Gastrocnemius medialis (tissue), 4 donors: ENCODE results near the gene CNPY4. TPM values are rescaled to one million over a fixed set of nuclear protein-coding genes. Genes with fewer than 3 reads are reported as not detected.
"Not testable (repeated sequence)": the region's sequence is repeated elsewhere in the genome, so short reads cannot be mapped to it uniquely, and the experiment has no call there.

Source experiments
- ATAC-seq, 2 donors: fragments of 150-250 bp; one replicate each; pipeline ENCODE4 v1.9.1; 2016
- DNase-seq, 2 donors: peaks; one replicate each; pipeline ENCODE4 v3.0.0-alpha.2; 2019
- H3K27ac ChIP-seq, 4 donors: fragments of 200-600 bp; sonication (generic); 1 replicate in 1 of 4; 2 replicates in 3 of 4; pipeline ENCODE4 v1.5.1; 2016 to 2018; ENCODE audit warnings: mild to moderate bottlenecking in 2 of 4, moderate library complexity in 1 of 4
- H3K27me3 ChIP-seq, 3 donors: fragments of 200-600 bp; sonication (generic) in 2 of 3; 1 replicate in 1 of 3; 2 replicates in 2 of 3; pipeline versions ENCODE4 v1.5.1 to v1.6.0; 2016 to 2019; ENCODE audit warnings: mild to moderate bottlenecking in 1 of 3, moderate library complexity in 1 of 3
- H3K36me3 ChIP-seq, 2 donors: fragments of 200-600 bp; sonication (generic) in 1 of 2; one replicate each; pipeline ENCODE4 v1.5.1; 2017 to 2018
- H3K4me1 ChIP-seq, 2 donors: fragments of 200-600 bp; sonication (generic) in 1 of 2; one replicate each; pipeline ENCODE4 v1.5.1; 2016 to 2017; ENCODE audit warnings: mild to moderate bottlenecking in 2 of 2
- H3K4me3 ChIP-seq, 4 donors: fragments of 200-600 bp; sonication (generic) in 3 of 4; 1 replicate in 1 of 4; 2 replicates in 3 of 4; pipeline ENCODE4 v1.5.1; 2016 to 2019; ENCODE audit warnings: mild to moderate bottlenecking in 2 of 4
- H3K9me3 ChIP-seq, 3 donors: fragments of 200-600 bp; sonication (generic) in 2 of 3; 1 replicate in 1 of 3; 2 replicates in 2 of 3; pipeline ENCODE4 v1.5.1; 2016 to 2019
- CTCF ChIP-seq, 5 experiments: fragments of 450-650 bp in 3 of 5; fragments of 200-600 bp in 2 of 5; sonication (generic) in 2 of 5; IDR thresholded peaks in 4 of 5; conservative IDR thresholded peaks in 1 of 5; 1 replicate in 4 of 5; 2 replicates in 1 of 5; pipeline ENCODE4 v1.5.1; 2016 to 2019; ENCODE audit warnings: antibody characterized with exemption in 5 of 5, mild to moderate bottlenecking in 3 of 5, moderate library complexity in 3 of 5
- POLR2A ChIP-seq, 2 donors: fragments of 450-650 bp; IDR thresholded peaks; one replicate each; pipeline ENCODE4 v1.6.1; 2017; ENCODE audit warnings: antibody characterized with exemption in 2 of 2, mild to moderate bottlenecking in 2 of 2, moderate library complexity in 2 of 2
- in situ Hi-C, 4 donors: fragments of 200-750 bp; cut with MboI; loops; one replicate each; pipeline versions ENCODE4 v1.15.0 to v1.8.0; 2017; ENCODE audit warnings: low sequenced_read_pairs in 4 of 4
- intact Hi-C: fragments of 100-400 bp; cut with DNase I; formaldehyde crosslinking; loops from one replicate; pipeline ENCODE4 v1.15.1; 2023; ENCODE audit warnings: low total_unique reads
- total RNA-seq, 4 donors: library from RNA; depleted of rRNA; stranded (reverse); fragments of >200 nt; gene quantifications; one replicate each; pipeline versions ENCODE4 v1.1.0 to v1.2.3, GENCODE V29; 2016

Gene CNPY4
- total RNA-seq, 4 donors from 2014 or later, result 2.0 to 5.0 (median 2.4) TPM

GRCh38 chr7:100127866-100128636 is 8.6 kb downstream of the CNPY4 start:
- no peaks in the 10 kb centered on the region for H3K27me3 ChIP-seq
- no peak for DNase-seq
- TF ChIP-seq CTCF (IDR thresholded peaks at IDR 0.05 in 4 of 5, conservative IDR thresholded peaks at IDR 0.05 in 1 of 5), result no peak
- no peak for TF ChIP-seq POLR2A (IDR thresholded peaks at IDR 0.05)
- peaks cover 11 to 22% of the 10 kb centered on the region in 2 donors for H3K4me1 ChIP-seq
- peak overlapping the region; percentile 75 to 94 (median 84) for H3K4me3 ChIP-seq
- H3K27ac ChIP-seq, result peak overlapping the region; percentile 90 to 96 (median 92)
- H3K9me3 ChIP-seq, result no peaks in the 10 kb centered on the region
- intact Hi-C loops, result loop anchor here (1.0 to 10.0 kb wide), 5 partner anchors 9 to 136 kb away; partner anchors contain the start of genes AP4M1, CNPY4, COPS6 and MCM7
- no peak for ATAC-seq
- no peaks in the 10 kb centered on the region for H3K36me3 ChIP-seq
- in situ Hi-C loops, result loop anchor here in 2 of 4 donors (10.0 to 25.0 kb wide), 2 partner anchors 133 to 209 kb away; no protein-coding TSS in a partner anchor

- Histone ChIP-seq H3K4me1 (peaks cover 11 to 22% of the 10 kb centered on the region in 2 donors), H3K9me3 (no peaks in the 10 kb centered on the region), H3K36me3 (no peaks in the 10 kb centered on the region), H3K27ac (no peak overlapping the region), H3K4me3 (no peak overlapping the region), H3K27me3 (no peaks in the 10 kb centered on the region)
- in situ Hi-C loops, result loop anchor here in 2 of 4 donors (10.0 to 25.0 kb wide), 2 partner anchors 134 to 209 kb away; no protein-coding TSS in a partner anchor
- ATAC-seq, result no peak
- no peak for TF ChIP-seq CTCF (IDR thresholded peaks at IDR 0.05 in 4 of 5, conservative IDR thresholded peaks at IDR 0.05 in 1 of 5)
- intact Hi-C loops, result loop anchor here (5.0 to 10.0 kb wide), 3 partner anchors 41 to 136 kb away; partner anchors contain the start of genes COPS6 and ZKSCAN1
- no peak for DNase-seq
Measured at GRCh38 chr7:100128637-100128963, 9.2 kb downstream of the CNPY4 start.

GRCh38 chr7:100130220-100130607 is 10.8 kb downstream of the CNPY4 start:
- H3K4me3 ChIP-seq, H3K36me3 ChIP-seq, DNase-seq, intact Hi-C loops, H3K27me3 ChIP-seq, H3K9me3 ChIP-seq, ATAC-seq, H3K27ac ChIP-seq: not testable (repeated sequence)
- H3K4me1 ChIP-seq, result peaks cover 11 to 19% of the 10 kb centered on the region in 2 donors
- in situ Hi-C loops, result loop anchor here in 2 of 4 donors (10.0 to 25.0 kb wide), 2 partner anchors 145 to 207 kb away; no protein-coding TSS in a partner anchor

- intact Hi-C loops (no loop called here), in situ Hi-C loops (loop anchor here in 2 of 4 donors (10.0 to 25.0 kb wide), 2 partner anchors 146 to 206 kb away; no protein-coding TSS in a partner anchor)
- peaks cover 7 to 13% of the 10 kb centered on the region in 2 donors for H3K4me1 ChIP-seq
- no peak overlapping the region for H3K27ac ChIP-seq
- no peaks in the 10 kb centered on the region for H3K36me3 ChIP-seq
- TF ChIP-seq CTCF (IDR thresholded peaks at IDR 0.05 in 4 of 5, conservative IDR thresholded peaks at IDR 0.05 in 1 of 5) (peak; percentile 62 to 89 (median 81)), POLR2A (IDR thresholded peaks at IDR 0.05) (no peak)
- H3K27me3 ChIP-seq, result no peaks in the 10 kb centered on the region
- ATAC-seq (no peak), DNase-seq (peak; percentile 38 to 59)
- H3K9me3 ChIP-seq, result no peaks in the 10 kb centered on the region
- peak overlapping the region in 1 of 4 donors; percentile 30 for H3K4me3 ChIP-seq
Measured at GRCh38 chr7:100130608-100131453, 11.4 kb downstream of the CNPY4 start.
